GM06990 (cell line): Measurements from ENCODE around the gene RPL37.
"Not testable (repeated sequence)": the region's sequence is repeated elsewhere in the genome, so short reads cannot be mapped to it uniquely, and the experiment has no call there.

Experiments
- DNase-seq: peaks from one replicate; pipeline ENCODE4 v3.0.0-alpha.2; 2011; ENCODE audit not compliant: insufficient read length; ENCODE audit errors: extremely low read depth
- H3K27me3 ChIP-seq: replicated peaks from 2 replicates; pipeline ENCODE4 v1.6.0; 2011; ENCODE audit warnings: low read length; ENCODE audit not compliant: control insufficient read depth, insufficient read depth
- H3K36me3 ChIP-seq: 2 replicates; pipeline ENCODE4 v1.5.1; 2011; ENCODE audit warnings: low read length; ENCODE audit not compliant: control insufficient read depth, insufficient read depth
- H3K4me3 ChIP-seq: replicated peaks from 2 replicates; pipeline ENCODE4 v1.5.1; 2011; ENCODE audit warnings: low read depth, mild to moderate bottlenecking, control low read depth, low read length
- TF ChIP-seq, protein P1 (sequence below): IDR thresholded peaks from 2 replicates; pipeline ENCODE4 v1.5.1; 2011; ENCODE audit warnings: low read length, control low read depth, mild to moderate bottlenecking, inconsistent platforms; ENCODE audit not compliant: insufficient read depth, poor library complexity, severe bottlenecking

The RPL37 gene

GRCh38 chr5:40834849-40835787 is at the start of gene RPL37:
RPL37 (minus strand) TSS chr5:40835222; CDS start chr5:40835185, 37 bp downstream.
- TF ChIP-seq, protein P1, sequence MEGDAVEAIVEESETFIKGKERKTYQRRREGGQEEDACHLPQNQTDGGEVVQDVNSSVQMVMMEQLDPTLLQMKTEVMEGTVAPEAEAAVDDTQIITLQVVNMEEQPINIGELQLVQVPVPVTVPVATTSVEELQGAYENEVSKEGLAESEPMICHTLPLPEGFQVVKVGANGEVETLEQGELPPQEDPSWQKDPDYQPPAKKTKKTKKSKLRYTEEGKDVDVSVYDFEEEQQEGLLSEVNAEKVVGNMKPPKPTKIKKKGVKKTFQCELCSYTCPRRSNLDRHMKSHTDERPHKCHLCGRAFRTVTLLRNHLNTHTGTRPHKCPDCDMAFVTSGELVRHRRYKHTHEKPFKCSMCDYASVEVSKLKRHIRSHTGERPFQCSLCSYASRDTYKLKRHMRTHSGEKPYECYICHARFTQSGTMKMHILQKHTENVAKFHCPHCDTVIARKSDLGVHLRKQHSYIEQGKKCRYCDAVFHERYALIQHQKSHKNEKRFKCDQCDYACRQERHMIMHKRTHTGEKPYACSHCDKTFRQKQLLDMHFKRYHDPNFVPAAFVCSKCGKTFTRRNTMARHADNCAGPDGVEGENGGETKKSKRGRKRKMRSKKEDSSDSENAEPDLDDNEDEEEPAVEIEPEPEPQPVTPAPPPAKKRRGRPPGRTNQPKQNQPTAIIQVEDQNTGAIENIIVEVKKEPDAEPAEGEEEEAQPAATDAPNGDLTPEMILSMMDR, result no peak
- Histone ChIP-seq H3K4me3 (peak within 1 kb of the TSS; percentile 95), H3K36me3 (peaks cover 16% of the 10 kb centered on the region), H3K27me3 (no peaks in the 10 kb centered on the region)
- DNase-seq, result peak; percentile 95

GRCh38 chr5:40883051-40883450 is 48.0 kb upstream of the RPL37 start:
- not testable (repeated sequence) for DNase-seq, H3K4me3 ChIP-seq, H3K27me3 ChIP-seq, H3K36me3 ChIP-seq

GRCh38 chr5:40882291-40882690 is 47.3 kb upstream of the RPL37 start:
- H3K36me3 ChIP-seq, result no peaks in the 10 kb centered on the region
- no peaks in the 10 kb centered on the region for H3K27me3 ChIP-seq
- H3K4me3 ChIP-seq, result no peak overlapping the region
- DNase-seq, result no peak
- TF ChIP-seq, protein P1, result no peak

DNA sequence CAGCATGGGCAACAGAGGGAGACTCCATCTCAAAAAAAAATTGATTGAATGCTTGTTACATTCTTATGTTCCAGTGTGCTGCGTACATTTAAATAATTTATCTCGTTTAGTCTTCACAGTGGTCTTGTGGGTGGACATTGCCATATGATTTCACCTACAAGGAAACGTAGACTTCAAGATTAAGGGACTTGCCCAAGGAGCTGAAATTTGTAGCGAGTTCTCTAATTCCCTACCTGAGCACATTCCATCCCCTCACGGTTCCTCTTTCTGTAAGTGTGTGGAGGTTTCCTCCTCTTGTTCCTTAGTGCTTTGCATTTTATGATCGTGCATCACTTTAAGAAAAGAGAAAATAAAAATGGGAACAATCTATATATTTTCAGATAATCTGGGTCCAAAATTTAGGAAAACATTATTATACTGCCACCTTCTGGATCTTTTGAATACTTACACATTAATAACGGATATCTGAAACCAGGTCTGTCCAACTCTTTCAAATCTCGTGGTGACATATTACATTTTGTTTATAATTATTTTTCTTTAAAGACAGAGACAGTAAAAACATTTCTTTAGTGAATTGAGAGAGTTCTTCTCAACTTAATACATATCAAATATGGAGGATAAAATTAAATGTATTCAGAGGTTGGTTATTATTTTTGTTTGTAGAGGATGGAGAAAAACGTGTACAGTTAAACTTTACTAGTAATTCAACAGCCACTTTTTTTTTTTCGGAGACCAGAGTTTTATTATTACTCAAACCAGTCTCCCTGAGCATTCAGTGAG is 44.3 kb upstream of the RPL37 start:
- H3K36me3 ChIP-seq, result no peaks in the 10 kb centered on the region
- H3K27me3 ChIP-seq, result no peaks in the 10 kb centered on the region
- TF ChIP-seq, protein P1, result no peak
- peak; percentile 5 for DNase-seq
- no peak overlapping the region for H3K4me3 ChIP-seq

DNA sequence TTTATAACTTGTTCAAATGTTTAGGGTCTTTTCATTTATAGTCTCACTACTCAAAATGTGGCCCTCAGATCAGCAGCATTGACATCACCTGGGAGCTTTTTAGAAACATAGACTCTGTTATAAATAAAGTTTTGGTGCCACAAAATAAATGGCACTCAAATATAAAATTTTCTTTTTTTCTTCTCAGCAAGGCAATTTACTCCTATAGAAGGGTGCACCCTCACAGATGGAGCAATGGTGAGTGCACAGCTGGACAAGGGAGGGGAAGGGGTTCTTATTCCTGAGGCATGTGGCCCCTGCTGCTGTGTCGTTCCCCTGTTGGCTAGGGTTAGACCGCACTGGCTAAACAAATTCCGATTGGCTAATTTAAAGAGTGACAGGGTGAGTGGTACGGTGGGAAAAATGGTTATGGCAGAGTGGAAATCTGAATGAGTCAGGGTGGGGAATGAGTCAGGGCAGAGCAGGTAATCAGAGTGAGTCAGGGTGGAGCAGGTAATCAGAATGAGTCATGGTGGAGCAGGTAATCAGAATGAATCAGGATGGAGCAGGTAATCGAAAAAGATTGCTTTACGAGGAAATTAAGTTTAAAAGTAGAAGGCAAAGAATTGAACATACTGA is 42.5 kb upstream of the RPL37 start:
- TF ChIP-seq, protein P1, result no peak
- DNase-seq, result no peak
- H3K4me3 ChIP-seq, result no peak overlapping the region
- no peaks in the 10 kb centered on the region for H3K36me3 ChIP-seq
- no peaks in the 10 kb centered on the region for H3K27me3 ChIP-seq
